ENCODE data around the gene KATNB1.
"Not testable (repeated sequence)": the region's sequence is repeated elsewhere in the genome, so short reads cannot be mapped to it uniquely, and the experiment has no call there.

The KATNB1 gene

GRCh38 chr16:57726433-57726947, 9.1 kb upstream of the KATNB1 start:
- DNase-seq = no peak

- no peak for DNase-seq
Measured at GRCh38 chr16:57727610-57728009, 8.0 kb upstream of the KATNB1 start.

GRCh38 chr16:57728336-57729181, 7.0 kb upstream of the KATNB1 start:
- DNase-seq = no peak

- DNase-seq = no peak
Measured at GRCh38 chr16:57729182-57729484, 6.4 kb upstream of the KATNB1 start.

GRCh38 chr16:57729852-57730251, 5.7 kb upstream of the KATNB1 start:
- not testable (repeated sequence) for DNase-seq

- DNase-seq = no peak
Measured at GRCh38 chr16:57730771-57731730, 4.5 kb upstream of the KATNB1 start.

GRCh38 chr16:57732037-57732436, 3.5 kb upstream of the KATNB1 start:
- DNase-seq = no peak

GRCh38 chr16:57732714-57733113, 2.9 kb upstream of the KATNB1 start:
- no peak for DNase-seq

GRCh38 chr16:57734308-57734924, 1.2 kb upstream of the KATNB1 start:
- no peak for DNase-seq

- peak; percentile 97 for DNase-seq
Measured at GRCh38 chr16:57734925-57735754, 430 bp upstream of the KATNB1 start.

GRCh38 chr16:57736419-57737351, 1.1 kb downstream of the KATNB1 start:
- DNase-seq = peak; percentile 27

- DNase-seq = no peak
Measured at GRCh38 chr16:57738844-57739243, 3.3 kb downstream of the KATNB1 start.

- DNase-seq = no peak
Measured at GRCh38 chr16:57739756-57740422, 4.3 kb downstream of the KATNB1 start.

- no peak for DNase-seq
Measured at GRCh38 chr16:57740423-57741071, 5.0 kb downstream of the KATNB1 start.

GRCh38 chr16:57741660-57742191, 6.2 kb downstream of the KATNB1 start:
- DNase-seq = no peak

- no peak for DNase-seq
Measured at GRCh38 chr16:57742543-57742942, 7.0 kb downstream of the KATNB1 start.

- DNase-seq = no peak
Measured at GRCh38 chr16:57743458-57743857, 7.9 kb downstream of the KATNB1 start.

GRCh38 chr16:57743886-57744641, 8.5 kb downstream of the KATNB1 start:
- no peak for DNase-seq

GRCh38 chr16:57744642-57744903, 9.0 kb downstream of the KATNB1 start:
- no peak for DNase-seq
